Epithelial cell of proximal tubule (primary cell): ENCODE data around the gene SELENOP. TPM values are rescaled to one million over a fixed set of nuclear protein-coding genes. Genes with fewer than 3 reads are reported as not detected.

Source experiments
- DNase-seq: peaks from one replicate; pipeline ENCODE4 v3.0.0-alpha.2; 2011; ENCODE audit warnings: low read depth
- H3K4me3 ChIP-seq: 2 replicates; pipeline ENCODE4 v1.5.1; 2011; ENCODE audit warnings: low read depth, mild to moderate bottlenecking, low read length
- total RNA-seq: library from RNA; depleted of rRNA; stranded (reverse); fragments of >200 nt; gene quantifications from 2 replicates; pipeline ENCODE4 v1.2.3, GENCODE V29; 2015
- TF ChIP-seq, protein P1 (sequence below): conservative IDR thresholded peaks from 2 replicates; pipeline ENCODE4 v1.5.1; 2012; ENCODE audit warnings: low read depth, mild to moderate bottlenecking, low read length

Gene SELENOP
- total RNA-seq, 1 donor from 2014 or later: 11.9 TPM

DNA sequence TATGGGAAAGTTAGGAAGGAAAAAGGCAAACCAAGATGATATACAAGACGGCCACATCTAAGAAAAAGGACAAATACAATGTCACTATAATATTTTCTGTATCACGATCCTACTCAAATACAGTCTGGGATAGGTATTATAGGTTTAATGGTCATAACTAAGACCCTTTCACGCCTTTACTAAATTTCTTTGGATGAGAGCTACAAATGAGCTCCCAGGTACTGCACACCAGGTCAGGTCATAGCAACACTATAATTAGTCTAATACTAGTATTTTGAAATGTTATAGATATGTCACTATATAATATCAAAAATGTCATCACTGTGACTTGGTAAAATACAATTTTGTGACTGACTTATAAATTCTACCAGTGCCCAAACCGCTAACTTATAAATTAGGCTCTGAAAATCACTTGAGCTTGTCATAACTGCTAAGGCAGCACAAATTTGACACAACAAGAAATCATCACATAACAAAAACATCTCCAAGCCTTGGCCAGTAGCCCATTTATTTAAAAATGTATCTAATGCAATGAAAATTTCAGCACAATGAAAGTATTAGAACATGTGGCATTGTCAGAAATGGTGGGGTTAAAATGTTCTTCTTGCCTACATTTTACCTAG is 6.9 kb downstream of the SELENOP start:
- DNase-seq: no peak
- TF ChIP-seq, protein P1, sequence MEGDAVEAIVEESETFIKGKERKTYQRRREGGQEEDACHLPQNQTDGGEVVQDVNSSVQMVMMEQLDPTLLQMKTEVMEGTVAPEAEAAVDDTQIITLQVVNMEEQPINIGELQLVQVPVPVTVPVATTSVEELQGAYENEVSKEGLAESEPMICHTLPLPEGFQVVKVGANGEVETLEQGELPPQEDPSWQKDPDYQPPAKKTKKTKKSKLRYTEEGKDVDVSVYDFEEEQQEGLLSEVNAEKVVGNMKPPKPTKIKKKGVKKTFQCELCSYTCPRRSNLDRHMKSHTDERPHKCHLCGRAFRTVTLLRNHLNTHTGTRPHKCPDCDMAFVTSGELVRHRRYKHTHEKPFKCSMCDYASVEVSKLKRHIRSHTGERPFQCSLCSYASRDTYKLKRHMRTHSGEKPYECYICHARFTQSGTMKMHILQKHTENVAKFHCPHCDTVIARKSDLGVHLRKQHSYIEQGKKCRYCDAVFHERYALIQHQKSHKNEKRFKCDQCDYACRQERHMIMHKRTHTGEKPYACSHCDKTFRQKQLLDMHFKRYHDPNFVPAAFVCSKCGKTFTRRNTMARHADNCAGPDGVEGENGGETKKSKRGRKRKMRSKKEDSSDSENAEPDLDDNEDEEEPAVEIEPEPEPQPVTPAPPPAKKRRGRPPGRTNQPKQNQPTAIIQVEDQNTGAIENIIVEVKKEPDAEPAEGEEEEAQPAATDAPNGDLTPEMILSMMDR: no peak
- H3K4me3 ChIP-seq: no peak overlapping the region

DNA sequence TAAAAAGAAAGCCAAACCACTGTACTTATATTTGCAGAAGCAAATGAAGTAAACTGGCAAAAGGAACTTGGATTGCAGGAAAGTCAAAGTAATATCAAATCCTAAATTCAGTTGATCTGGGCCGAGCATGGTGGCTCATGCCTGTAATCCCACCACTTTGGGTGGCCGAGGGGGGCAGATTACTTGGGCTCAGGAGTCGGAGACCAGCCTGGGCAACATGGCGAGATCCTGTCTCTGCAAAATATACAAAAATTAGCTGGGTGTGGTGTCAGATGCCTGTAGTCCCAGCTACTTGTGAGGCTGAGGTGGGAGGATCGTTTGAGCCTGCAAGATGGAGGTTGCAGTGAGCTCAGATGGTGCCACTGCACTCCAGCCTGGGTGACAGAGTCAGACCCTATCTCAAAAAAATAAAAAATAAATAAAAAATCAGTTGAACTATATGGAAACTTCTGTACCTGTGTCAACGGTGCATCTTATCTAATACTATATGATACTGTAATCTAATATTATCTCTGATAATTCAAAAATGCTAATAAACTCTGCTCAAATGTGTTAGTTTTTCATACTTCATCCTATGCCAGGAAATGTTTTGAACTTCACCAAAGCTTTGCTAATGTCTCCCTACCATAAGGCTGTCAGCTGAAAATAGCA is 10.1 kb downstream of the SELENOP start:
- DNase-seq: no peak
- no peak overlapping the region for H3K4me3 ChIP-seq
- TF ChIP-seq, protein P1: no peak

DNA sequence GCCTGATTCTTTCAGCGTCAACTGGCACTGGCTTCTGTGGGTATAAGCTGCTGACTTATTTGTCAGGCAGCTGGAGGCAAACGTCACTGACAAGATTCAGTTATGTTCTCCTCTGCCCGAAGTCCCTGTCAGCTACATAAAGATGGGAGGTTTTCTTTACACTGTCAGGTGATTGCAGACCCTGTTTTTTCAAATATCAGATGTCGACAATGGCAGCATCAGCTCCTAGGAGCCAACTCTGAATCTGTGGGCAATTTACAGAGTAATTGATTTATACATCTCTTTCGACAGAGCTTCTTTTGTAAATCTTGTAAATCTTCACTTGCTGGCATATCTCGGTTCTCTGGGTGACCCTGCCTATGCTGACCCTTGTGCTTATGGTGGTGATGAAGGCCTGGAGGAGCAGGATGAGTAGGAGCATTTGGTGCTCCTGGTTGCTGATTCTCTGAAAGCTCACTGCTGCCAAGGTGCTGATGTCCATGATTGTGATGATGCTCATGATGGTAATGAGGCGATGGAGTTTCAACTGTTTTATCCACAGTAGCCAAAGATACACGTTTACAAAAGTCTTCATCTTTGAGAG is 10.9 kb downstream of the SELENOP start:
- TF ChIP-seq, protein P1: no peak
- H3K4me3 ChIP-seq: no peak overlapping the region
- DNase-seq: no peak

DNA sequence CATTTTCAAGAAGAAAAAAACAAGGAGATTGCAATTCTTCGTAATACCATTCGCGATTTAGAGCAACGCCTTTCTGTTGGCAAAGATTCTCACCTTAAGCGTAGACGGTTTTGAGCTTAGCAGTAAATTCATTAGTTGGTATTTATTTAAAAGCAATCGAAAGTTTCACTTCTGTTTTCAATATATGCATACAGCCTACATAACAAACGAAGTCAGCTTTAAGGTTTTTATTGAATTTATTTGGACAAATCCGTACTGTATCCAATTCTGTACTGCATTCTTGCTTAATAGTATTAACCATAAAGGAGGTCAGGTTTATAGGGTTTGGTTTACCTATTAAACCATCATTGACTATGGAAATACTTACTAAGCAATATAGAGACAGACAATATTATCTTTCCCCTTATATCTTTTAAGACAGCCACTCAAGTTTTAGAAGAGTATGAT is 12.0 kb downstream of the SELENOP start:
- DNase-seq: no peak
- TF ChIP-seq, protein P1: no peak
- no peak overlapping the region for H3K4me3 ChIP-seq

DNA sequence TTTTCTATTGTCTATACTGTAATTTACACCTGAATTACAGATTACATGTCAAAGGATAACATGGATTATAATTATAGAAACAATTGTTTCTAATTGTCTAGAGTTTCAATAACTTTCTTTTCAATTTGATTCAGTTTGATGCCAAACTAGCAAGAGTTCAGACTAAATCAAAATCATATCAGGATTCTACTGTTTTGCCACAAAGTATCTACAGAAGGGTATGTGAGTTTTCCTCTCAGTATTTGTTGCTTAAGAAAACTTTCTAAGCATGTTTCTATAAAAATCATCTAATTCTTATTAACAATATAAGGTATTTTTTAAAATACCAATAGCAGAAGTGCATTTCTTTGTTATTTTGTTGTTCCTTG is 12.5 kb downstream of the SELENOP start:
- TF ChIP-seq, protein P1: no peak
- DNase-seq: no peak

DNA sequence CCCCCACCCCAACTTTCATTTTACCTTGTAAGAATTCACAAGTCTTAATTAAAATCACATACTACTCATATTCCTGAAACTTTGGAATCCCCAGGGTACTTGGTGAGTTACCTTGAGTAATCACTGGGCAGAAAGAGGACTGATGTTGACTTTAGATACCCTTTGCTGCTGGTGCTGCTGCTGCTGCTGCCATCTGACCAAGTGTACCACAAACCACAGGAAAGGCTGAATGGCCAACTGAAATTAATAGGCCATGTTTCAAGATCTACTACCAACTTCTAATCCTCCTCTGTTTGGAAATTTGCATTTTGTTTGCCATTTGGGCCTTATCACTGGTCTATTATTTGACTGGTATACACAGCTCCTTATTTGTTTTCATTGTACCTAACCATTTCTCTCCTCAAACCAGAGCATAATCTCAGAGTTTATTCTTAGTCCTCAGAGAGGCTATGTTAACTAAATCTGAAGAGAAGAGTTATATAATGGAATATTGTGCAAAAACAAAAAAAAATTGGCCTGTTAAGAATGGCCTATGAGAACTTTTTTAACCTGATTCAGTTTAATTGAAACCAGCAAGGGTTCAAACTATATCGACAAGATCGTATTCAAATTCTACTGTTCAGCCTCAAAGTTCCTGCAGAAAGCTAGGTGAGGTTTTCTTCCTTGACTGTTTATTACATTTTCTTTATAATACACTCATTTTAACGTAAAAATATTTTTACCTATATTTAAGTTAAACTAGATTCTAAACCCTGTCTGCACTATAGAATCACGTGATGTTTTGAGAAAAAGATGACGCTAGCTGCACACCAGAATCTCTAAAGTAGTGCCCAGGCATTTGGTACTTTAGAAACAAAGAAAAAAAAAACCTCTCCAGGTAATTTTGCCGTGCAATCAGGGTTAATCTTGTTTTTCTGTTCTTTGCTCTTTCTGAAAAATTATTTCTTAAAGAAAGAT is 13.1 kb downstream of the SELENOP start:
- H3K4me3 ChIP-seq: no peak overlapping the region
- TF ChIP-seq, protein P1: no peak
- DNase-seq: no peak

More for the DNA sequence above, 12.5 kb downstream of the SELENOP start:
- H3K4me3 ChIP-seq: no peak overlapping the region
